ENCODE results near the gene PPHLN1. TPM values are rescaled to one million over a fixed set of nuclear protein-coding genes. Genes with fewer than 3 reads are reported as not detected.

PPHLN1 gene
- total RNA-seq, 4 donors from 2014 or later = 32.7 to 52.3 (median 43.5) TPM

DNA sequence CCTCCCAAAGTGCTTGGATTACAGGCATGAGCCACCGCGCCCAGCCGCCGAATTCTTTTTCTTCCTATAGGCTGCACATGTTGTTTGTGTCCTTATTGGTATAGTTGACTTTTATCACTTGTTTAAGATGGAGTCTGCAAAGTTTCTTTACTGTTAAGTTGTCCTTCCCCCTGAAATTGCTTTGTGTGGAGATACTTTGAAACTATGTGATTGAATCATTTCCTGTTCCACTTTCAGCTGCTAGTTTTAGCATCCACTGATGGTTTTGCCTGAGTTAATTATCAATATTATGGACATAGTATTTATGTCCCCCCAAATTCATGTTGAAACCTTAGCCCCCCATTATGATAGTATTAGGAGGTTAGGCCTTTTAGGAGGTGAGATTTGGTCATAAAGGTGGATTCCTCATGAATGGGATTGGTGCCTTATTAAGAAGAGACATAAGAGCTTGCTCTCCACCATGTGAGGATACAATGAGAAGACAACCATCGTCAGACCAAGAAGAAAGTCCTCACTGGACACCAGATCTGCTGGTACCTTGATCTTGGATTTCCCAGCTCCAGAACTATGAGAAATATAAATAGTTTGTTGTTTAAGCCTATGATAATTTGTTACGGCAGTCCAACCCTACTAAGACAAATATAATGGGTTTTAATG is 34.9 kb downstream of the PPHLN1 start:
- Histone ChIP-seq H3K4me1 (peaks cover 5 to 9% of the 10 kb centered on the region in 2 donors), H3K9me3 (no peaks in the 10 kb centered on the region), H3K27ac (no peak overlapping the region), H3K27me3 (no peaks in the 10 kb centered on the region), H3K36me3 (peaks cover 0 to 3% of the 10 kb centered on the region in 2 donors), H3K4me3 (no peak overlapping the region)
- in situ Hi-C loops (cut with MboI; ENCODE audit: low sequenced_read_pairs in 4 of 4) = no loop called here
- ATAC-seq (no peak), DNase-seq (no peak)
- TF ChIP-seq POLR2A (IDR thresholded peaks at IDR 0.05) = no peak
- TF ChIP-seq, protein P1, sequence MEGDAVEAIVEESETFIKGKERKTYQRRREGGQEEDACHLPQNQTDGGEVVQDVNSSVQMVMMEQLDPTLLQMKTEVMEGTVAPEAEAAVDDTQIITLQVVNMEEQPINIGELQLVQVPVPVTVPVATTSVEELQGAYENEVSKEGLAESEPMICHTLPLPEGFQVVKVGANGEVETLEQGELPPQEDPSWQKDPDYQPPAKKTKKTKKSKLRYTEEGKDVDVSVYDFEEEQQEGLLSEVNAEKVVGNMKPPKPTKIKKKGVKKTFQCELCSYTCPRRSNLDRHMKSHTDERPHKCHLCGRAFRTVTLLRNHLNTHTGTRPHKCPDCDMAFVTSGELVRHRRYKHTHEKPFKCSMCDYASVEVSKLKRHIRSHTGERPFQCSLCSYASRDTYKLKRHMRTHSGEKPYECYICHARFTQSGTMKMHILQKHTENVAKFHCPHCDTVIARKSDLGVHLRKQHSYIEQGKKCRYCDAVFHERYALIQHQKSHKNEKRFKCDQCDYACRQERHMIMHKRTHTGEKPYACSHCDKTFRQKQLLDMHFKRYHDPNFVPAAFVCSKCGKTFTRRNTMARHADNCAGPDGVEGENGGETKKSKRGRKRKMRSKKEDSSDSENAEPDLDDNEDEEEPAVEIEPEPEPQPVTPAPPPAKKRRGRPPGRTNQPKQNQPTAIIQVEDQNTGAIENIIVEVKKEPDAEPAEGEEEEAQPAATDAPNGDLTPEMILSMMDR (IDR thresholded peaks at IDR 0.05 in 4 of 5, conservative IDR thresholded peaks at IDR 0.05 in 1 of 5) = no peak
- intact Hi-C loops (cut with DNase I; ENCODE audit: low total_unique reads) = no loop called here

DNA sequence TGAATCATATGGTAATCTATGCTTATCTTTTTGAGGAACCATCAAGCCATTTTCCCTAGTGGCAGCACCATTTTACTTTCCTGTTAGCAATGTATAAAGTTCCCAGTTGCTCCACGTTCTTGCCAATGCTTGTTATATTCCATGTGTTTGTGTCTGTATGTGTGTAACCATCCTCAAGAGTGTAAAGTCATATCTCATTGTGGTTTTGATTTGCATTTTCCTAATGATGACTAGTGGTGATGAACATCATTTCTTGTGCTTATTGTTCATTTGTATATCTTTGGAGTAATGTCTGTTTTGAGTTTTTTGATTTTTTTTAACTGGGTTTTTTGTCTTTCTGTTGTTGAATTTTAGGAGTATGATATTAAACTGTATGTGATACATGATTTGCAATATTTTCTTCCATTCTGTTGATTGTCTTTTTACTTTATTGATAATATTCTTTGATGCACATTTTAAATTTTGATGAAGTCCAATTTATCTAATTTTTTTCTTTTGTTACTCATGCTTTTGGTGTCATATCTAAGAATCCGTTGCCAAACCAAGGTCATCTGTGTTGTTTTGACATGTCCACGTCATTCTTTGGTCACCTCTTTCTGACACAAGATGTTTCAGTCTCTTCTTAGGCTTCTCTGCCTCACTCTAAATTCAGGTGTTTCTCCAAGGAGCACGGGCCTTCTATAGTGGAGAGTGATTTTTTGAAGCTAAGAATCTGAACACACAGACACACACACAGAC is 36.1 kb downstream of the PPHLN1 start:
- H3K27ac ChIP-seq = no peak overlapping the region
- no peak overlapping the region for H3K4me3 ChIP-seq
- no peak for DNase-seq
- no peak for ATAC-seq
- H3K4me1 ChIP-seq = peaks cover 0 to 9% of the 10 kb centered on the region in 2 donors
- TF ChIP-seq POLR2A (IDR thresholded peaks at IDR 0.05) = no peak
- TF ChIP-seq, protein P1 (IDR thresholded peaks at IDR 0.05 in 4 of 5, conservative IDR thresholded peaks at IDR 0.05 in 1 of 5) = no peak
- H3K9me3 ChIP-seq = no peaks in the 10 kb centered on the region
- intact Hi-C loops (cut with DNase I; ENCODE audit: low total_unique reads) = no loop called here
- in situ Hi-C loops (cut with MboI; ENCODE audit: low sequenced_read_pairs in 4 of 4) = no loop called here
- H3K36me3 ChIP-seq = no peaks in the 10 kb centered on the region
- no peaks in the 10 kb centered on the region for H3K27me3 ChIP-seq

DNA sequence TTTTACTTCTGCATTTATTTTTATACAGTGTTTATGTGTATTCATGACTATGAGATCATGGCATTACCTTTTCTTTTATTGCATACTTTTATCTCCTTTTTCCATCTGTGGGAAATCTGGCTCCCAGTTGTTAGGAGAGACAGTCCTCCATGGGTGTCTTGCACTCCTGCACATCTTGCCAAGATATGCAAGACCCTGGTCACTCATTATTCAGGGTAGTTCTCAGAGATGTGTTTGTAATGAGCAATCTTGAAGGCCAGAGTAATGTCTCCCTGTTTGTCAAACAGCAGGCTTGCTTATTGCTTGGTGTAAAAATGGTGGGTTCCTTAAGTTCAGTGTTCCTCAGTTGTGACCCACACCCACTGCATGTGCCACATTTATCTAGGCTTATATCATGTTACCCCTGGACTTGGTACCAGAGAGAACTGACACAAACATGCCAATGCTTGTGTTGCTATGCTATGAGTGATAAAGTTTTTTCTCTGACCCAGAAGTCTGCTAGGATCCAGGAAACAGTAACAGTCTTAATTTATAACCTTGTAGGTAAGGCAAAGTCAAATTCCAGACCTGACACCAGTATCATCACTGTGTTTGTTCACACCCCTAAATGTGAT is 36.8 kb downstream of the PPHLN1 start:
- ATAC-seq (no peak), DNase-seq (no peak)
- H3K27me3 ChIP-seq = no peaks in the 10 kb centered on the region
- intact Hi-C loops (cut with DNase I; ENCODE audit: low total_unique reads) (no loop called here), in situ Hi-C loops (cut with MboI; ENCODE audit: low sequenced_read_pairs in 4 of 4) (no loop called here)
- no peaks in the 10 kb centered on the region for H3K36me3 ChIP-seq
- no peak overlapping the region for H3K27ac ChIP-seq
- TF ChIP-seq, protein P1 (IDR thresholded peaks at IDR 0.05 in 4 of 5, conservative IDR thresholded peaks at IDR 0.05 in 1 of 5) = no peak
- no peak for TF ChIP-seq POLR2A (IDR thresholded peaks at IDR 0.05)
- no peak overlapping the region for H3K4me3 ChIP-seq
- H3K4me1 ChIP-seq = peaks cover 0 to 9% of the 10 kb centered on the region in 2 donors
- no peaks in the 10 kb centered on the region for H3K9me3 ChIP-seq

DNA sequence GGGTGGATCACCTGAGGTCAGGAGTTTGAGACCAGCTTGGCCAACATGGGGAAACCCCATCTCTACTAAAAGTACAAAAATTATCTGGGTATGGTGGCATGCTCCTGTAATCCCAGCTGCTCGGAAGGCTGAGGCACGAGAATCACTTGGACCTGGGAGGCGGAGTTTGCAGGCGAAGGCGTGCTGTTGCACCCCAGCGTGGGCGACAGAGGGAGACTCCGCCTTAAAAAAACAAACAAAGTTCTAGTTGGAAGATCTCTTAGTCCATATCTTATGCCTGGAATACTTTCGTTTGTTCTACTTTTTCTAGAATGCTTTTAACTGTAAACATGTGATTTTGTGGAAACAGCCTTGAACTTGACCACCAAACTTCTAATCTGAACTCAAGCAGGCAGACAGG is 38.7 kb downstream of the PPHLN1 start:
- ATAC-seq = no peak
- Histone ChIP-seq H3K27ac (no peak overlapping the region), H3K27me3 (no peaks in the 10 kb centered on the region), H3K4me3 (no peak overlapping the region), H3K4me1 (peaks cover 0 to 9% of the 10 kb centered on the region in 2 donors), H3K9me3 (no peaks in the 10 kb centered on the region), H3K36me3 (no peaks in the 10 kb centered on the region)
- DNase-seq = no peak
- TF ChIP-seq, protein P1 (IDR thresholded peaks at IDR 0.05 in 4 of 5, conservative IDR thresholded peaks at IDR 0.05 in 1 of 5) = no peak
- TF ChIP-seq POLR2A (IDR thresholded peaks at IDR 0.05) = no peak
- intact Hi-C loops (cut with DNase I; ENCODE audit: low total_unique reads) (no loop called here), in situ Hi-C loops (cut with MboI; ENCODE audit: low sequenced_read_pairs in 4 of 4) (no loop called here)

All from gastrocnemius medialis (tissue), 4 donors.